ENCODE data around the gene CEP63.

The CEP63 gene

DNA sequence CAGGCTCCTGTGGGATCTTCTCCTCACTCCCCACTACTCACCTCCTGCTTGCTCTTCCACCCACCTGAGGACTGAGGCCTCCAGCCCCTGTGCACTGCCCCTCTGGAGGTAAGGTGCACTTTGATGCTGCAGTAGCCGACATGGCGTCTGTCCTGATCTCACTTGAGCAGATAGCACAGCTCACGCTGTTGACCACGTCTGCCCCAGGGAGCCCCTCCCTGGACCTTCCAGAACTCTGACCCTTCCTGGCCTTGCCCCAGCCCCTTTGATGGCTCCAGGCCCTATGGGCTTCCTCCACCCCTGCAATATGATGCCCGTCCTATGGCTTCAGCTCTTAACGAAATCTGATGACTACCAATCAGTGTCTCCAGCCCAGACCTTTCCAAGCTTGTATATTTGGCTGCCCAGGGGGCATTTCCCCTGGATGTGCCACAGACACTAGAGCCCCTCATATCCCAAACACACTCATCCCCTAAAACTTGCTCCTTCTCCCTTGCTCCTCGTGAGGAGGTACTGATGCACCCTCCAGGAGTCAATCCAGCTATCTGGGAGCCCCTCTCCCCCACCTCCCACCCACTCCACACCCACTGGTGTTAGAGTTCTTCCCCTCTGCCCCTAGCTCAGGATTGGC lies 137.9 kb downstream of the CEP63 start:
- Histone ChIP-seq H3K36me3 (replicated peaks; ENCODE audit: low read depth, low read length) (no peaks in the 10 kb centered on the region), H3K27me3 (ENCODE audit: low read depth, low read length) (no peaks in the 10 kb centered on the region), H3K9ac (ENCODE audit: low read length) (no peak overlapping the region), H3K9me3 (ENCODE audit: insufficient read depth, low read length) (no peaks in the 10 kb centered on the region), H2AFZ (ENCODE audit: low read depth, low read length) (no peak overlapping the region), H3K79me2 (ENCODE audit: low read length) (no peaks in the 10 kb centered on the region), H4K20me1 (ENCODE audit: insufficient read depth, low read length) (no peaks in the 10 kb centered on the region), H3K4me3 (ENCODE audit: low read length) (no peak overlapping the region), H3K4me1 (ENCODE audit: low read length) (no peaks in the 10 kb centered on the region), H3K4me2 (ENCODE audit: low read length) (no peak overlapping the region), H3K27ac (ENCODE audit: low read length) (no peak overlapping the region)
- no peak for TF ChIP-seq EZH2phosphoT487 (IDR thresholded peaks at IDR 0.05; ENCODE audit: low read depth)
- TF ChIP-seq, protein P1, sequence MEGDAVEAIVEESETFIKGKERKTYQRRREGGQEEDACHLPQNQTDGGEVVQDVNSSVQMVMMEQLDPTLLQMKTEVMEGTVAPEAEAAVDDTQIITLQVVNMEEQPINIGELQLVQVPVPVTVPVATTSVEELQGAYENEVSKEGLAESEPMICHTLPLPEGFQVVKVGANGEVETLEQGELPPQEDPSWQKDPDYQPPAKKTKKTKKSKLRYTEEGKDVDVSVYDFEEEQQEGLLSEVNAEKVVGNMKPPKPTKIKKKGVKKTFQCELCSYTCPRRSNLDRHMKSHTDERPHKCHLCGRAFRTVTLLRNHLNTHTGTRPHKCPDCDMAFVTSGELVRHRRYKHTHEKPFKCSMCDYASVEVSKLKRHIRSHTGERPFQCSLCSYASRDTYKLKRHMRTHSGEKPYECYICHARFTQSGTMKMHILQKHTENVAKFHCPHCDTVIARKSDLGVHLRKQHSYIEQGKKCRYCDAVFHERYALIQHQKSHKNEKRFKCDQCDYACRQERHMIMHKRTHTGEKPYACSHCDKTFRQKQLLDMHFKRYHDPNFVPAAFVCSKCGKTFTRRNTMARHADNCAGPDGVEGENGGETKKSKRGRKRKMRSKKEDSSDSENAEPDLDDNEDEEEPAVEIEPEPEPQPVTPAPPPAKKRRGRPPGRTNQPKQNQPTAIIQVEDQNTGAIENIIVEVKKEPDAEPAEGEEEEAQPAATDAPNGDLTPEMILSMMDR (IDR thresholded peaks at IDR 0.05; ENCODE audit: low read depth, low read length): no peak

Measured in OCI-LY3 (cell line).